SK-N-SH treated with all-trans-retinoic acid at 6 μM for 48 hours (cell line): ENCODE measurements around the gene SP100.

Experiments
- ISL1 ChIP-seq: fragments of 250-450 bp; sonication (Bioruptor Pico); IDR thresholded peaks from 2 replicates; pipeline ENCODE4 v2.1.2; 2022; ENCODE audit warnings: mild to moderate bottlenecking, moderate library complexity
- POU6F1 ChIP-seq: fragments of 250-450 bp; sonication (Bioruptor Pico); IDR thresholded peaks from 2 replicates; pipeline ENCODE4 v1.8.0; 2021; ENCODE audit warnings: low read depth, mild to moderate bottlenecking, moderate library complexity, borderline replicate concordance
- ZFP30 ChIP-seq: fragments of 450-650 bp; formaldehyde crosslinking; IDR thresholded peaks from 2 replicates; pipeline ENCODE4 v1.5.0; 2022; ENCODE audit warnings: mild to moderate bottlenecking, moderate library complexity

GRCh38 chr2:230512955-230513748, 97.2 kb downstream of the SP100 start:
- TF ChIP-seq POU6F1, result no peak
- no peak for TF ChIP-seq ZFP30
- TF ChIP-seq ISL1, result no peak
